ENCODE results near the gene TWSG1.

The TWSG1 gene

DNA sequence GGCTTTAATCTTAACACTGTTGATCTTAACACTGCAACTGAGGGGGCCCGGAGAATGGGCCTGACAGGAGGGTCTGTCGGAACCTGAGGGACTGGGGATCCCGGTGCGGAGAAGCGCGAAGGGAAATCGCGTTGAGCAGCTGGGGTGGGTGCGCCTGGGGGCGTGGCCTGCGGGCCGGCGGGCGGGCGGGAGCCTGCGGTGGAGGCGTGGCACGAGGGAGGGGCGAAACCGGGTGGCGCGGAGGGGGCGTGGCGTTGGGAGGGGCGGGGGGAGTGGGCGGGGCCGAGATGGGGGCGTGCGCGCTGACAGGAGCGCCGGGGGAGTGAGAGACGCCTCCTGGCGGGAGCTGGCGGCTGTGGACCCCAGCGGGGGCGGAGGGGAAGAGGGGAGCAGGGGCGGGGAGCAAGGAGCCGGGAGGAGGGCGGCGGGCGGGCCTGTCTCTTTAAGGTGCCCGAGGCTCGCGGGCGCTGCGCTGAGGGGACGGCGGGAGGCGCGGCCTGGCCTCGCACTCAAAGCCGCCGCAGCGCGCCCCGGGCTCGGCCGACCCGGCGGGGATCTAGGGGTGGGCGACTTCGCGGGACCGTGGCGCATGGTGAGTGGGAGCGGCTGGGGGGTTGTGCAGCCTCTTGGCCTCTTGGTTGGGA is at the start of gene TWSG1:
Gene TWSG1, plus strand, starts transcription at position 445 of the 644 bp plus-strand sequence. CDS start 2,457 bp downstream, outside the sequence.
- peak within 1 kb of the TSS; percentile 97 to 98 (median 98) for H3K4me3 Mint-ChIP-seq
- H3K27me3 Mint-ChIP-seq (ENCODE audit: low read depth) = no peaks in the 10 kb centered on the region
- peak within 1 kb of the TSS; percentile 79 to 98 (median 94) for H3K27ac Mint-ChIP-seq
- H3K4me1 Mint-ChIP-seq = peaks cover 7% of the 10 kb centered on the region
- TF ChIP-seq, protein P1, sequence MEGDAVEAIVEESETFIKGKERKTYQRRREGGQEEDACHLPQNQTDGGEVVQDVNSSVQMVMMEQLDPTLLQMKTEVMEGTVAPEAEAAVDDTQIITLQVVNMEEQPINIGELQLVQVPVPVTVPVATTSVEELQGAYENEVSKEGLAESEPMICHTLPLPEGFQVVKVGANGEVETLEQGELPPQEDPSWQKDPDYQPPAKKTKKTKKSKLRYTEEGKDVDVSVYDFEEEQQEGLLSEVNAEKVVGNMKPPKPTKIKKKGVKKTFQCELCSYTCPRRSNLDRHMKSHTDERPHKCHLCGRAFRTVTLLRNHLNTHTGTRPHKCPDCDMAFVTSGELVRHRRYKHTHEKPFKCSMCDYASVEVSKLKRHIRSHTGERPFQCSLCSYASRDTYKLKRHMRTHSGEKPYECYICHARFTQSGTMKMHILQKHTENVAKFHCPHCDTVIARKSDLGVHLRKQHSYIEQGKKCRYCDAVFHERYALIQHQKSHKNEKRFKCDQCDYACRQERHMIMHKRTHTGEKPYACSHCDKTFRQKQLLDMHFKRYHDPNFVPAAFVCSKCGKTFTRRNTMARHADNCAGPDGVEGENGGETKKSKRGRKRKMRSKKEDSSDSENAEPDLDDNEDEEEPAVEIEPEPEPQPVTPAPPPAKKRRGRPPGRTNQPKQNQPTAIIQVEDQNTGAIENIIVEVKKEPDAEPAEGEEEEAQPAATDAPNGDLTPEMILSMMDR (IDR thresholded peaks at IDR 0.05; ENCODE audit: unreplicated experiment in 3 of 3) = peak; percentile 32 to 51 (median 36)
- peaks cover 6% of the 10 kb centered on the region for H3K9me3 Mint-ChIP-seq
- H3K36me3 Mint-ChIP-seq (ENCODE audit: low read depth) = peaks cover 9% of the 10 kb centered on the region

DNA sequence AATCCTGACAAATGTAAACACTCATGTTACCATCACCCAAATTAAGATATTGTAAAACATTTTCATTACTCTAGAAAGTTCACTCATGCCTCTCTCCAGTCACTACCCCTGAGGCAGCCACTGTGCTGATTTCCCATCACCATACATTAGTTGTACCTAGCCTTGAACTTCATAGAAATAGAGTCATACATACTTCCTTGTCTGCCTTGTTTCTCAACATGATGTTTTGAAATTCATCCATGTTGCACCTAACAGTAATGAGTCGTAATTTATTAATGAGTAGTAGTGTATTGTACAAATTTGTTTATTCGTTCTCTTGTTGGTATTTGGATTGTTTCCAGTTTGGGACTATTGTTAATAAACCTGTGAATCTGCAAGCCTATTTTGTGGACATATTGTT is 49.0 kb upstream of the TWSG1 start:
- TF ChIP-seq, protein P1 (IDR thresholded peaks at IDR 0.05; ENCODE audit: unreplicated experiment in 3 of 3) = no peak
- H3K4me1 Mint-ChIP-seq = no peaks in the 10 kb centered on the region
- H3K27ac Mint-ChIP-seq = no peak overlapping the region
- no peak overlapping the region for H3K4me3 Mint-ChIP-seq
- no peaks in the 10 kb centered on the region for H3K9me3 Mint-ChIP-seq
- H3K27me3 Mint-ChIP-seq (ENCODE audit: low read depth) = no peaks in the 10 kb centered on the region
- H3K36me3 Mint-ChIP-seq (ENCODE audit: low read depth) = peaks cover 22% of the 10 kb centered on the region

GRCh38 chr18:9287036-9287435 is 47.5 kb upstream of the TWSG1 start:
- H3K4me3 Mint-ChIP-seq = no peak overlapping the region

DNA sequence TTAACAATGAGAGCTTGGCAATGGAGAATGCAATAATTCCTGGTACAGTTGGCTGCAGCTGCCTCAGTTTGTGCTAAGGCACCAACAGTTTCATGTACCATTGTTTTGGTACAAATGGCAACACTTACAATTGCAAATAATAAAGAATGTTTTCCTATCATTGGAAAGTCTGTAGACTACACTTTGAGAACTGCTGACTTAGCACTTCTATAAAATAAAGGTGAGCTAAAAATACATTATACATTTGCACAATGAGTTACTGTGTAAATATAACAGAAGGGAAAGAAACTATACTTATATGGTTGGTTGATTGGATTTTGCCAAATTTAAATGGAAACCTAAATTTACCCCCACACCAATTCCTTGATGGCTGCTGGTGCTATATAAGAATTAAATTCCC is 44.9 kb upstream of the TWSG1 start:
- Mint-ChIP-seq H3K27me3 (ENCODE audit: low read depth) (no peaks in the 10 kb centered on the region), H3K27ac (no peak overlapping the region), H3K36me3 (ENCODE audit: low read depth) (peaks cover 19% of the 10 kb centered on the region), H3K9me3 (peaks cover 15% of the 10 kb centered on the region), H3K4me1 (no peaks in the 10 kb centered on the region), H3K4me3 (no peak overlapping the region)
- TF ChIP-seq, protein P1 (IDR thresholded peaks at IDR 0.05; ENCODE audit: unreplicated experiment in 3 of 3) = no peak

More at GRCh38 chr18:9287036-9287435, 47.5 kb upstream of the TWSG1 start:
- Mint-ChIP-seq H3K4me1 (no peaks in the 10 kb centered on the region), H3K36me3 (ENCODE audit: low read depth) (peaks cover 16% of the 10 kb centered on the region), H3K9me3 (no peaks in the 10 kb centered on the region), H3K27me3 (ENCODE audit: low read depth) (no peaks in the 10 kb centered on the region), H3K27ac (no peak overlapping the region)
- TF ChIP-seq, protein P1 (IDR thresholded peaks at IDR 0.05; ENCODE audit: unreplicated experiment in 3 of 3) = no peak

GRCh38 chr18:9290156-9290555 is 44.4 kb upstream of the TWSG1 start:
- Mint-ChIP-seq H3K9me3 (peaks cover 18% of the 10 kb centered on the region), H3K4me3 (no peak overlapping the region), H3K36me3 (ENCODE audit: low read depth) (peaks cover 19% of the 10 kb centered on the region), H3K27ac (no peak overlapping the region), H3K4me1 (no peaks in the 10 kb centered on the region), H3K27me3 (ENCODE audit: low read depth) (no peaks in the 10 kb centered on the region)
- TF ChIP-seq, protein P1 (IDR thresholded peaks at IDR 0.05; ENCODE audit: unreplicated experiment in 3 of 3) = no peak

GRCh38 chr18:9292047-9292446 is 42.5 kb upstream of the TWSG1 start:
- H3K36me3 Mint-ChIP-seq (ENCODE audit: low read depth) = peaks cover 7% of the 10 kb centered on the region
- no peak overlapping the region for H3K27ac Mint-ChIP-seq
- TF ChIP-seq, protein P1 (IDR thresholded peaks at IDR 0.05; ENCODE audit: unreplicated experiment in 3 of 3) = no peak
- no peaks in the 10 kb centered on the region for H3K4me1 Mint-ChIP-seq
- no peak overlapping the region for H3K4me3 Mint-ChIP-seq
- H3K27me3 Mint-ChIP-seq (ENCODE audit: low read depth) = no peaks in the 10 kb centered on the region
- peaks cover 24% of the 10 kb centered on the region for H3K9me3 Mint-ChIP-seq

Measured in nephron (organoid).